Neural cell (in vitro differentiated cells): Measurements from ENCODE around the gene TMPRSS6.

Source experiments
- CTCF ChIP-seq: fragments of 450-650 bp; IDR thresholded peaks from 2 replicates; pipeline ENCODE4 v1.5.1; 2014; ENCODE audit warnings: antibody characterized with exemption, mild to moderate bottlenecking, moderate library complexity; ENCODE audit not compliant: poor library complexity, severe bottlenecking
- EP300 ChIP-seq: fragments of 450-650 bp; conservative IDR thresholded peaks from 2 replicates; pipeline ENCODE4 v1.6.1; 2014; ENCODE audit warnings: antibody characterized with exemption, mild to moderate bottlenecking, moderate library complexity; ENCODE audit not compliant: poor library complexity, severe bottlenecking
- EZH2 ChIP-seq: fragments of 200-600, 300-800 bp; shearing (Covaris generic), sonication (generic); IDR thresholded peaks from 2 replicates; pipeline ENCODE4 v1.6.1; 2014; ENCODE audit warnings: antibody characterized with exemption, low read length, borderline replicate concordance, mild to moderate bottlenecking; ENCODE audit not compliant: insufficient read depth, poor library complexity, severe bottlenecking
- POLR2AphosphoS5 ChIP-seq: IDR thresholded peaks from 2 replicates; pipeline ENCODE4 v1.6.1; 2012
- RAD21 ChIP-seq: fragments of 450-650 bp; conservative IDR thresholded peaks from 2 replicates; pipeline ENCODE4 v1.6.1; 2014; ENCODE audit warnings: antibody characterized with exemption, mild to moderate bottlenecking, moderate library complexity
- REST ChIP-seq: IDR thresholded peaks from 2 replicates; pipeline ENCODE4 v1.6.1; 2012; ENCODE audit warnings: borderline replicate concordance
- SMC3 ChIP-seq: fragments of 450-650 bp; conservative IDR thresholded peaks from 2 replicates; pipeline ENCODE4 v1.6.1; 2014; ENCODE audit warnings: antibody characterized with exemption, mild to moderate bottlenecking, moderate library complexity; ENCODE audit not compliant: poor library complexity

GRCh38 chr22:37147186-37147990 is 37.9 kb upstream of the TMPRSS6 start:
- no peak for TF ChIP-seq POLR2AphosphoS5
- no peak for TF ChIP-seq EZH2
- no peak for TF ChIP-seq CTCF
- TF ChIP-seq EP300, result no peak
- TF ChIP-seq REST, result no peak
- no peak for TF ChIP-seq RAD21
- no peak for TF ChIP-seq SMC3
